ENCODE data around the gene ANKRD31.
"Not testable (repeated sequence)": the region's sequence is repeated elsewhere in the genome, so short reads cannot be mapped to it uniquely, and the experiment has no call there.

The ANKRD31 gene

GRCh38 chr5:75089137-75089536 is 147.5 kb downstream of the ANKRD31 start:
- Histone ChIP-seq H3K4me3 (ENCODE audit: low read depth, low read length) (no peak overlapping the region), H3K36me3 (no peaks in the 10 kb centered on the region), H3K27me3 (ENCODE audit: insufficient read depth, low read depth, severe bottlenecking) (no peaks in the 10 kb centered on the region), H3K9me3 (ENCODE audit: severe bottlenecking) (no peaks in the 10 kb centered on the region), H3K27ac (no peak overlapping the region)
- no peak for TF ChIP-seq CTCF (IDR thresholded peaks at IDR 0.05; ENCODE audit: low read depth, low read length)
- no peak for DNase-seq

- H3K4me3 ChIP-seq (ENCODE audit: low read depth, low read length), result no peak overlapping the region
- no peaks in the 10 kb centered on the region for H3K9me3 ChIP-seq (ENCODE audit: severe bottlenecking)
- TF ChIP-seq CTCF (IDR thresholded peaks at IDR 0.05; ENCODE audit: low read depth, low read length), result no peak
- H3K27ac ChIP-seq, result no peak overlapping the region
- no peak for DNase-seq
- H3K36me3 ChIP-seq, result no peaks in the 10 kb centered on the region
- H3K27me3 ChIP-seq (ENCODE audit: insufficient read depth, low read depth, severe bottlenecking), result no peaks in the 10 kb centered on the region
Observed at GRCh38 chr5:75088648-75089047, 148.0 kb downstream of the ANKRD31 start.

- no peak for TF ChIP-seq CTCF (IDR thresholded peaks at IDR 0.05; ENCODE audit: low read depth, low read length)
- no peak for DNase-seq
- Histone ChIP-seq H3K27me3 (ENCODE audit: insufficient read depth, low read depth, severe bottlenecking) (no peaks in the 10 kb centered on the region), H3K27ac (no peak overlapping the region), H3K36me3 (no peaks in the 10 kb centered on the region), H3K4me3 (ENCODE audit: low read depth, low read length) (no peak overlapping the region), H3K9me3 (ENCODE audit: severe bottlenecking) (no peaks in the 10 kb centered on the region)
Observed at GRCh38 chr5:75081510-75081909, 155.2 kb downstream of the ANKRD31 start.

GRCh38 chr5:75079346-75079745 is 157.3 kb downstream of the ANKRD31 start:
- not testable (repeated sequence) for H3K9me3 ChIP-seq (ENCODE audit: severe bottlenecking)

GRCh38 chr5:75078027-75078426 is 158.7 kb downstream of the ANKRD31 start:
- H3K36me3 ChIP-seq, result no peaks in the 10 kb centered on the region
- H3K9me3 ChIP-seq (ENCODE audit: severe bottlenecking), result no peaks in the 10 kb centered on the region
- no peak overlapping the region for H3K4me3 ChIP-seq (ENCODE audit: low read depth, low read length)
- H3K27ac ChIP-seq, result no peak overlapping the region
- no peak for TF ChIP-seq CTCF (IDR thresholded peaks at IDR 0.05; ENCODE audit: low read depth, low read length)
- H3K27me3 ChIP-seq (ENCODE audit: insufficient read depth, low read depth, severe bottlenecking), result no peaks in the 10 kb centered on the region
- DNase-seq, result no peak

More at GRCh38 chr5:75079346-75079745, 157.3 kb downstream of the ANKRD31 start:
- H3K27ac ChIP-seq; H3K27me3 ChIP-seq (ENCODE audit: insufficient read depth, low read depth, severe bottlenecking); H3K4me3 ChIP-seq (ENCODE audit: low read depth, low read length); H3K36me3 ChIP-seq; DNase-seq: not testable (repeated sequence)

GRCh38 chr5:75072061-75072460 is 164.6 kb downstream of the ANKRD31 start:
- H3K27ac ChIP-seq, result no peak overlapping the region
- no peaks in the 10 kb centered on the region for H3K9me3 ChIP-seq (ENCODE audit: severe bottlenecking)
- TF ChIP-seq CTCF (IDR thresholded peaks at IDR 0.05; ENCODE audit: low read depth, low read length), result no peak
- H3K27me3 ChIP-seq (ENCODE audit: insufficient read depth, low read depth, severe bottlenecking), result no peaks in the 10 kb centered on the region
- no peaks in the 10 kb centered on the region for H3K36me3 ChIP-seq
- no peak for DNase-seq
- no peak overlapping the region for H3K4me3 ChIP-seq (ENCODE audit: low read depth, low read length)
